GM21367 (cell line): ENCODE results near the gene TBCD.

Experiments used
- ATAC-seq: cut with Tn5 transposase; IDR thresholded peaks from one replicate; pipeline ENCODE4 v1.9.1; 2021; ENCODE audit not compliant: unreplicated experiment

TBCD gene

DNA sequence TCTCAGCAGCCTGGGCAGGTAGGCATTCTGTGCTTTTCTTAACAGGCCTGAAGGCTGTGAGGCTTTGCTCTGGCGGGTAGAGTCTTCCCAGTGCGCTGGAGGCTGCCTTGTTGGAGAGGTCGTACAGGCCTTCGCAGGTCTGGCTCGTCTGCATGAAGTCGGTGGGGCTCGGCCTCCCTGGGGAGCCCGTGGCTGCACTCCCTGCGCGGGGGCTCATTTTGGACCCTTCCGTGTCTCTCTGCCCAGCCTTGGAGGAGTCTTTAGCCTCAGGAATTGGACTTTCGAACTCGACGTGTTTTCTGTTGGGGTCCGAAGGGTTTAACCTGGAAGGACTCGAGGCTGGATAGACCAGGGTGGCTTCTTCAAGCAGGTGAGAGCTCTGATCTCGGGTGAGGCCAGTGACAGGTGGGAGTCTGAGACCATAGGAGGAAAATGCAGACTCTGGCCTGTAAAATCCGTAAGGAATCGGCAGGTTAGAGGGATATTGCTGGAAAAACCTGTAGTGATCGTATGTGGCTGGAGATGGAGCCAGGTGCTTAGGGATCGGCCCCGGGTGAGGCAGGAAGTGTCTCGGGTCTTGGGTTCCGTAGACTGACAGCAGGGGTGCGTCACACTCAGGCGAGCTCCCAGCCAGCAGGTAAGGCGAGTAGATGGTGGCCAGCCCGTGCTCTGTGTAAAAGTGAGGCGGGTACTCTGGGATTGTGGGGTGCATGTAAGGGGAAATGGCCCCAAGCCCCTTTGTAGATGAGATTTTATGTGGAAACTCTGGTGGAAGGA, 79.4 kb downstream of the TBCD start:
- ATAC-seq: no peak

- ATAC-seq: no peak
These were observed 79.9 kb downstream of the TBCD start for GRCh38 chr17:82831818-82832200.

GRCh38 chr17:82832411-82832810, 80.5 kb downstream of the TBCD start:
- no peak for ATAC-seq

GRCh38 chr17:82832881-82833475, 81.1 kb downstream of the TBCD start:
- ATAC-seq: no peak

DNA sequence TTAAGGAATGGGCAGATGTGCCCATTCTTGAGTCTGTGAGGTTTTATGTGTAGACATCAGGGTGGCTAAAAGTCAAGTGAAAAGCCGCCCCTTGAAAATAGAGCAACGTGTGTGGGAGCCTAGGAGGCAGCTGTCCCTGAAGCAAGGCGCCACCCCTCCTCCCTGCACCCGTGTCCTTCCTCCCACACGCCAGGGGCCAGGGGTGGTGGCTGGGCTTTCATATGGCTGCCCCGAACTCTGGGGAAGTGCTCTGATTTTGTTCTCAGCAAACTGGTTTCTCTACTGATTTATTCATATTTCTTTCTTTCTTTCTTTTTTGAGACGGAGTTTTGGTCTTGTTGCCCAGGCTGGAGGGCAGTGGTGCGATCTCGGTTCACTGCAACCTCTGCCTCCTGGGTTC, 83.3 kb downstream of the TBCD start:
- ATAC-seq: no peak

DNA sequence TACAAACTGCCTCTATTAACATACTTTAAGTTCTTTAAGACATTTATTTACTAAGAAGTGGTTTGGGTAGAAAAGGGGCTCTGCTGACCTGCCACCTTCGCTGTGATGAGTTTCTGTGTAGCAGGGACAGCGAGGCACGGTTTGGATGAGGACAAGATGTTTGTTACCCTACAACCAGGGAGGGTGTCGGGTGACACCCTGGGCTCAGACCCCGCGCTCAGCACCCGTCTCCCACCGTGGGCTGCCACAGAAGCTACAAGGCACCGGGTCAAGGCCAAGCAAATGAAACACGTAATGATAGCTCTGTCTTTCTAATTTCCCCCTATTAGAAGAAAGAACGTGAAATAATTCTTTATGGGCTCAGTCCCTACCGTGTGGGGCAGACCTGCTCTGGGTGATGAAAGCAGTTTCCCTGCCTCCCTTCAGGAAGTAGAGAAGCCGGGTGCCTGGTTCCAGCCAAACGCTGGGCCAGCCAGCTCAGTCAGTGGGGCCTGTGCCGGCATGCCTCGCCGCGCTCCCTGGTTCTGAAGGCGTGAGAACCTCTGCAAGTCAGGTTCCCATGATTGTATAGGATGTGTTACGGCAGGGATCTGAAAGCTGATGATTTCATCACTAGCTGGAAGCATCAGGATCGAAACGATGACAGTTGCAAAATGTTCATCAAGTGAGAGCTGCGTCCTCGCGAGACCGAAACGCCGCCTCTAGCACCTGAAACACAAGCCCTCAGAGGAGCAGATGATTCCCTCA, 84.1 kb downstream of the TBCD start:
- no peak for ATAC-seq

- no peak for ATAC-seq
These were observed 85.0 kb downstream of the TBCD start for GRCh38 chr17:82836823-82837357.

GRCh38 chr17:82837586-82838320, 85.9 kb downstream of the TBCD start:
- ATAC-seq: no peak

DNA sequence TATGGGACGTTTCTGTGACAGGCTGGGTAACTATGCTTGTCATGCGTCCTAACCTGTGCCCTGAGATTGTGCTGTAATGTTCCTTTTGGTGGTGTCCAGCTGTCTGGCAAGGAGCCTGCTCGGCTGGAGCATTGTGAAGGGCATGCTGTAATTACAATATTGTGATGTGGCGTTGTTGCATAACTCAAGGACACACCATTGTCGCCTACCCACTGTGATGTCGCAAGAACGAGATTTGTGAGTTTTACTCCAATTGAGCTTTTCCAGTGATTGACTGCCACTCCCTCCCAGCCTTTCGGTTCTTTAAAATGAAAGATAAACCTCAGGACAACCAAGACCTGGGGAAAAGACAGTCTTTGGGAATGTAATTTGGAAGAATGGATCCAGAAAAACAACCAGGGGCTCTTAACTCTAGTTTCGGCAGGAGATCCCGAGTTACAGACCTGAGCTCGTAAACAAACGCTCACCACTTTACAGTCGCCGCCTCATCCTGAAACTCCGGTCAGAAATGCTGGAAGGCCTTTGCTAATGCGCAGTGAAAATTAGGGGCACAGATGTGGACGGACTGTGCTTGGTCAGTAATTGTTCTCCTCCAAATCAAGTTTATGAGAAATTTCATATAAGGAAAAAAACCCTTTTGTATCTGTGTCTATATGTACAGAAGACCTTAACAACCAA, 86.7 kb downstream of the TBCD start:
- no peak for ATAC-seq

GRCh38 chr17:82839617-82840292, 87.9 kb downstream of the TBCD start, which contains the start of gene ZNF750:
Gene ZNF750, minus strand, starts transcription at chr17:82840022. Its CDS starts 7,568 bp downstream, at chr17:82832454.
- ATAC-seq: no peak

DNA sequence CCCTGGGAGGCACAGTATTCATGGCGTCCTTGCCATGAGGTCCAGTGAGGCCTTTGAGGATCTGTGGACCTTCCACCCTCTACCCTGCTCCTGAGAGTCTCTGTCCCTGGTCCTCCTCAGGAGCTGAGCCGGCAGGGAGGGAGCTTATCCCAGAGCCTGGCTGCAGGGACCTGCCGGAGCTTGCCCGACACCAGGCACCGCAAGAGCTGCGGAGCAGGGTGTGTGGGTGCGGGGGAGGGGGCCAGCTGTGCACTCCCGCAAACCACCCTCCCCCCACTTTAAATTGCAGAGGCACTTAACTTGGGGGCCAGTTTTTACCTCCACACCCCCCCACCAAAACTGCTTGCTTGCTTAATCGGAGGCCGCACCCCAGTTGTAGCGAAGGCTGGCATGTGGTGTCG, 88.6 kb downstream of the TBCD start:
- ATAC-seq: no peak

DNA sequence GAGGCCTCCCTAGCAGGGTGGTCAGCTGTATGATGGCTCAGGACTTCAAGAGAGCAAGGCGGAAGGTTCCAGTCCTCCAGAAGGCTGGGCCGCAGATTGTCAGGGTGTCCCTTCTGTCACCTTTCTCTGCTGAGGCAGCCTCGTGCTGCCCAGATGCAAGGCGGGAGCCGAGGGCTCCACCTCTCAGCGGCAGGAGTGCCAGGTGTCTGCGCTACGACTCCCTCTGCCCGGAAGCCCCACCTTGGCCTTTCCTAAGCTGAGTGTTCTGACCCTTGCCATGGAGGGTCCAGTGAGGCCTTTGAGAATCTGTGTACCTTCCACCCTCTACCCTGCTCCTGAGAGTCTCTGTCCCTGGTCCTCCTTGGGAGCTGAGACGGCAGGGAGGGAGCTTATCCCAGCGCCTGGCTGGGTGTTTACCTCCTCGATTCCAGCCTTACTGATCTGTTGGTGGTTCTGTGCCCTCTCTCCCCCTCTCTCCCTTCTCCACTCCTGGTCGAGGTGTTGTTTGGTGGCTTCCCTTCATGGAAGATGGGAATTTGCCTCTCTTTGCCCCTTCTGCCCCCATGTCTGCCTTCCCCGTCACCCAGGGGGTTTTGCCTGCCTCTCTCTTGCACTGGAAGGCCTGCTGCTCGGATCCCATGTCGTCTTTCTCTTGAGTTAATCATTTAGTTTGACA, 90.2 kb downstream of the TBCD start:
- ATAC-seq: no peak

DNA sequence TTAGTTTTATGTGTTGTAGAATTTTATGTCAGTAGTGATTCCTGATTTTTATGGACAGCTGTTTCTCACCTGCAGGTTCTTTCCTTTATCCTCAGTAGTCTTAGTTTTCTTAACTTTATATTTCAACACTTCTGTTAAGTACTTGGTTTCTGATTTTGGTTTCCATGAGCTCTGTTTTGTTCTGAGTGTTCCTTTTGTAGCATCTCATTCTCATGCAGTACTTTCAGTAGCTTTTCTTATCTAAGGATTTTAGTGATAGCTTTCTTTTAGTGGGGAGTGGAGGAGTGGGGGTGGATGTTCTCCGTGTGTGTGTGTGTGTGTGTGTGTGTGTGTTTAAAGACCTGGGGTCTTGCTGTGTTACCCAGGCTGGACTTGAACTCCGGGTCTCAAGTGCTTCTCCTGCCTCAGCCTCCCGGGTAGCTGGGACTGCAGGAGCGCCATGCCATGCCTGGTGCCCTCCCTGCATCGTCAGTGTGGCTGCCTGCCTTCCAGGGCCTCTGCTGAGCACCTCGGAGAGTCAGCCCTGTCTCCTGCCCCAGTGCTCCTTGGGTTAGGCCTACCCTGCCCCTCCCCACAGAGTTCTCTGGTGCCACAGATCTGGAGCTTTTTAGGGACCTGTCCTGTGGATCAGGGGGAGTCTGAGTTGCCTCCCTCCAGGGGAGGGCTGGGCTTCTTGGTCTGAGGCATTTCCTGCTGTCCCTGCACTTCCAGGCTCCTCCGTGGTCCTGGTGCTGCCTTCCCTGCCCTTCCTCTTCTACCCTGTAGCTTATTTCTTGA, 92.2 kb downstream of the TBCD start:
- no peak for ATAC-seq

GRCh38 chr17:82844796-82845162, 92.9 kb downstream of the TBCD start:
- no peak for ATAC-seq

- ATAC-seq: no peak
These were observed 93.4 kb downstream of the TBCD start for GRCh38 chr17:82845163-82845807.

DNA sequence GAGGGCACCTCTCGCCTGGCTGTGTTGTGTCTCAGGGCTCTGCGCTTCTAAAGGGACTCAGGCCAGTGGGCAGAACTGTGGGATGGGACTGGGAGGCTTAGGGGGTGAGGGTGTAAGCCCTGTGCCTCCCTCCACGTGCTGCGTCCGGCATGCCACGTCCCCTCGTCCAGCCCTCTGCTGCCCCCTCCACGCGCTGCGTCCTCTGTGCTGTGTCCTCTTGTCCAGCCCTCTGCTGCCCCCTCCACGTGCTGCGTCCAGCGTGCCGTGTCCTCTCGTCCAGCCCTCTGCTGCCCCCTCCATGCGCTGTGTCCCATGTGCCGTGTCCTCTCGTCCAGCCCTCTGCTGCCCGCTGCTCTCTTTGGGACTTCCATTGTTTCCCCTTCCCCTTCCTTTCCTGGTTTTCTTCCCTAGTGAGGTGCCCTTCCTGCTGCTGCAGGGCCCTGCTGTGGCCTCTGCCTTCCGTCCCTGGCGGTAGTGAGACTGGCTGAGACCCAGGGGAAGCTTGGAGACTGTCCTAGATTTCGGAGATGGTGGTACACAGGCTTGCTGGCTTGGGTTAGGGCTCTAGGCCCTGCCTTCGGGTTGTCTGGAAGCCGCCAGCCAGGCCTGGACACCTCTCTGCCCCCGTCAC, 94.3 kb downstream of the TBCD start:
- ATAC-seq: no peak

DNA sequence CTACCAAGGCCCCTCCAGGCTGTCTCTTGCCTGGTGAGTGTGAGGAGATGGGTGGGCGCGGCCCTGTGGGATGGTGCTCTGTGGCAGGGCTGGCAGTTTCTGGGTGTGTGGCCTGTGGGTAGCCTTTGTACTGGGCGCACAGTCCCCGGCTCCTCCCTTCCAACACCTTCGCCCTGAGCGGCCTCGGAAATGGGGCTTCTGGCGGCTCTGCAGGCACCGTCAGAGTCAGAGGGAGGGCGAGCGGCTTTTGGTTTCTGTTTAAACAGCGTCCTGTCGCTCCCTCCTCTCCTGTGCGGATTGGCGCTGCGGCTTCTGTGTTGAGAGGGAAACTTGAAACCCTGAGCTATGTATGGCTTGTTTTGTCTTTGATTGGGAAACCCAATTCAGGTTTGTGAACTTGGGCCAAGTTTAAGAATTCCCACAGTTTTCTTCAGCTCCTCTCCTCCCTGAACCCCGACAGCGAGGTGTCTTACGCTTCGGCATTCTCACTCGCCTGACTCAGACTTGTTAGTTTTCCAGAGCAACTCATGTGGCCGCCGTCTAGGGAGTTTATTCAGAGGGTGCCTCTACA, 96.2 kb downstream of the TBCD start:
- ATAC-seq: no peak
